ENCODE data around the gene STX8.
"Not testable (repeated sequence)": the region's sequence is repeated elsewhere in the genome, so short reads cannot be mapped to it uniquely, and the experiment has no call there.

Gene STX8

DNA sequence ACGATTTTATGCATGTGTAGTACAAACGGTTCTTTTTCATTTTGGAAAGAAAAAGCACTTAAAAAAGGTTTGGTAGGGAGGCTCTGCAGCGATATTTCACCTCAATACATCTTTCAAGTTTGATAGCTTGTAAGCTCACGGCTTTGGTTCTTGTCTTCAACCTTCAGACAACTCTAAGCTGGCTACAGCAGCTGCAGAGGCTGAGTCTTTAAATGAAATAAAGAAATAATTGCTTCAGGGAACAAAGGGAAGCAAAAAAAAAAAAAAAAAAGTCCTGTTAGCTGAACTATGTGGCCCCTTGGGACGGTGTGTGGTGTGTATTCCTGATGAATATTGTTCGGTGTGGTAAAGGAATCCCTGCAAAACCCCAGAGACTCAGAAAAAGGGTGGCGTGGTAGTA lies 289.2 kb downstream of the STX8 start:
- no peak for DNase-seq

GRCh38 chr17:9285602-9286427 lies 289.8 kb downstream of the STX8 start:
- no peak for DNase-seq

GRCh38 chr17:9284884-9285283 lies 290.7 kb downstream of the STX8 start:
- no peak for DNase-seq

- DNase-seq = no peak
Measured at GRCh38 chr17:9283909-9284308, 291.7 kb downstream of the STX8 start.

GRCh38 chr17:9279893-9280292 lies 295.7 kb downstream of the STX8 start:
- DNase-seq = no peak

GRCh38 chr17:9274973-9275372 lies 300.6 kb downstream of the STX8 start:
- DNase-seq = no peak

DNA sequence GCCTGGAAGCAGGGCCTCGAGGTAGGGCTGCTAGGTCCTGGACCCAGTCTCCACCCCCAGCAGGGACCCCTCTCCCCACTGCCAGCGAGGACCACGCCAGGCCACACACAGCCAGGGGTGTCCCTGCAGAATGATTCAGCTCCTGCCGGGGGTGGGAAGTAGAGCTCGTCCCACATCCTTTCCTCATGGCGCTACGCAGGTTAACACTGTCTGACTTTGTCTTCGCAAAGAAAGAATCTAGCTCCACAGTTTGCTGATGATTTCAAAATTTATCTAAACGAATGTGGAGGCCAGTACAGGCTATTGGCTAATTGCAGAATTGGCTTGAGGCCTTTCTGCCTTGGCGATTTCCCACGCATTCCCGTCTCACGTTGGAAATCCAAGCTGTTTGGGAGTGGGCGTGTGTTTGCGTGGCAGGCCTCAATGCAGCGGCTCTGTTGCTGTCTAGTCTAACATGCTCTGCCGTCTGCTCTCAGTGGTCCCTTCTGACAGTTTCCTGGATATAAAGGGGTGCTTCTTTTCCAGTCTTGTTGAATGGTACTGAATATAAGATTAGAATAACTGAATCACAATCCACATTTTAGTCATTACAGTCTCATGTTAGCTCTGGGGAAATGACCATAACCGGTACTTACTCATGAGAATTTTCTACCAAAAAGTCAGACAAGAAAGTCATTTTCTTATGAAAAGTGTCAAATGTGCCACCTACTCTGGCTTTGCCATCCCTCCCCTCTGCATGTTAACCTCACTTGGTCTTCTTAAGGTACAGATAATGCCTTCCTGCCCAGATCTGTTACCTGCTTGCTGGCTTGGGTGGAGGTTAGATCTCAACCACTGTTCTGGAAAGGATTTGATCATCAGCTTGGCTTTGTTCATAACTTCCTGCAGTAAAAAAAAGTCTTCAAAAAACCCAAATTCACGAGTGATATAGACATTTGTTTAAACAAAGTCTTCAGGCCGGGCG lies 301.9 kb downstream of the STX8 start:
- no peak for DNase-seq

GRCh38 chr17:9272501-9273200 lies 303.0 kb downstream of the STX8 start:
- no peak for DNase-seq

- no peak for DNase-seq
Measured at GRCh38 chr17:9271989-9272388, 303.6 kb downstream of the STX8 start.

GRCh38 chr17:9270921-9271320 lies 304.7 kb downstream of the STX8 start:
- no peak for DNase-seq

DNA sequence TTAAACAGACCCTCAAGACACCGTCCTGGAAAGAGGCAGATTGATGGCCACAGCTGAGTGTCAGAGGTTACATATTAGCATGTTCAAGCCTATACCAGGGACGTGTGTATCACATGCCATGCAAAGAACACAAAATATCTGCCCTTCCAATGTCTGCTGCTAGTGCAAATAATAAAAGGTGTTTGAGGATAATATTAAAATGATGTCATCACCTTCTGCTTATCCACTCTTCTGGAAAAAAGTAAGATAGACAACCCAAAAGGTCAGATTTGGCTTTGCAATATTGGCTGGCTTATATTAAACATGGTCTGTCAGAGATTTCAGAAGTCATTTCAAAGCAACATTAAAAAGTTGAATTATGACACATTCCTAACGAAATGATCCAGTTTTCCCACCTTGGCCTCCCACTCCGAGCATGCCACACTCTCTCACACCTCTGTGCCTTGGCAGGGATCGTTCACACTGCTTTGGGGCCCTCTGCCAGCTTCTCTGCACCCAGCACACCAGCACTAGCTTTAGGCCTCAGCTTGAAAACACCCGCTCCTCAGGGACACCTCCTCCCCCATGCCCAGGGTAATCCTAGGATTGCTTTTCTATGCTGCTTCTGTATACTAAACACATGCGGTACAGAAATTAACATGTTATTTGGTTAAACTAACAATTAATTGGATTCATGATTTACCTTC lies 306.1 kb downstream of the STX8 start:
- no peak for DNase-seq

DNA sequence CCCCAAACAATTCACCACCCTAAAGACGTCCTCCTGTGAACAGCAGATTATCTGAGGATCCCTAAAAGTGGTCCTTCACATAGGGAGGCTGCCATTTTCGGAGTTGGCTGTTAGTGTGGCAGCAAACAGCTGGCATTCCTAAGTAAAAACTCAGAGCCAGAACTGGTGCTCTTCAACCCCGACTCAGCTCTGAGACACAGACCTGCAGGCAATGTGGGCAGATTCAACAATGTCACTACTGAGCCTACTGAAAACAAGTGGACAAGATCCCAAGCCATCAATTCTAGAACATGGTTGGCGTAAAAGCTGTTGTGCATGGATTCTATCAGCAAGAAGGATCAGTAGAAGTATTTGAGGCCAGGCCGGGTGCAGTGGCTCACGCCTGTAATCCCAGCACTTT lies 307.1 kb downstream of the STX8 start:
- no peak for DNase-seq

GRCh38 chr17:9266697-9267117 lies 308.9 kb downstream of the STX8 start:
- no peak for DNase-seq

DNA sequence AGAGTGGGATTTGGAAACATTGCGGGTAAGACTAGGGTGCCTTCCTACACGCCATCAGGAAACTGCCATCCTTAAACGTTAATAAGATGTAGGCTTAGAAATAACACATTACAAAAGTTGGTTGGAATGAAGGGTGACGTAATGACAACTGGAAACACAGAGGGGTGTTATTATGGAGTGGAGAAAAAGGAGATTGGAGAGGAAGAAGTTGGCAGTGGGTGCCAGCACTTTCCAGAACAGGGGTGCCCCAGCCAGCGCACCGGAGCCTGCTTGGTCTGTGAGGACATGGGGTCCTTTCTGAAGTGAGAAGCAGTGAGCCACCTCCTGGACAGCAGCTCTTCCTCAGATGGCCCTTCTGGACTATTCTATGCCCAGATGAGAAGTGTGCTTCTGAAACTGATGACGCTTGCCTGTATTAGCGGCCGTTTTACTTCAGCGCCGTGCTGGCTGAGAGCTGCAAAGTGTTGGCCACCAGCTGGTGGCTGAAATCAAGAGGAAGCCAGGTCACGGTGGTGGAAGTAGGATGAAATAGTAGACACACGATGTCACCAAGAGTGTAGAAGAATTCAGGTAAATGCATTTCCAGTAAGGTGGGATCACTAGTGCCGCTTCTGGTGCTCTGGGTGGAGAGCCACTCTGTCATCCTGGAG lies 309.5 kb downstream of the STX8 start:
- no peak for DNase-seq

GRCh38 chr17:9261081-9262012 lies 314.3 kb downstream of the STX8 start:
- no peak for DNase-seq

DNA sequence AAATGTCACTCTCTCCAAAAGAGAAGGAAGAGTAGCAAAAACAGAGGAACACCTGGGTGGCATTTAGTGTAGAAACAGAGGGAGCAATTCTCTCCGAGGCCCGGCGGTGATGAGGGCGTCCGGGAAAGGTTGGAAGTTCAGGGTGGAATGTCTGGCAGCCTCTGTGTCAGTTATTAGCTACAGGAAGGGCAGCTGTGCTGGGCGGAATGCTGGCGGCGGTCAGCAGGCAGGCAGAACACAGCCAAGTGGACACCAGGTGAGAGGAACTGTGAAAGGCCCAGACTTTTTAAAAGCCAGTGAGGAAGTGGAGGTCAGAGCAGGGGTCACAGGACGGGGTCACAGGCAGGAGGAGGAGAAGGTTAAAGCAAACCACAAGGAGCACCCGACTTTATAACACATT lies 316.2 kb downstream of the STX8 start:
- DNase-seq = no peak

DNA sequence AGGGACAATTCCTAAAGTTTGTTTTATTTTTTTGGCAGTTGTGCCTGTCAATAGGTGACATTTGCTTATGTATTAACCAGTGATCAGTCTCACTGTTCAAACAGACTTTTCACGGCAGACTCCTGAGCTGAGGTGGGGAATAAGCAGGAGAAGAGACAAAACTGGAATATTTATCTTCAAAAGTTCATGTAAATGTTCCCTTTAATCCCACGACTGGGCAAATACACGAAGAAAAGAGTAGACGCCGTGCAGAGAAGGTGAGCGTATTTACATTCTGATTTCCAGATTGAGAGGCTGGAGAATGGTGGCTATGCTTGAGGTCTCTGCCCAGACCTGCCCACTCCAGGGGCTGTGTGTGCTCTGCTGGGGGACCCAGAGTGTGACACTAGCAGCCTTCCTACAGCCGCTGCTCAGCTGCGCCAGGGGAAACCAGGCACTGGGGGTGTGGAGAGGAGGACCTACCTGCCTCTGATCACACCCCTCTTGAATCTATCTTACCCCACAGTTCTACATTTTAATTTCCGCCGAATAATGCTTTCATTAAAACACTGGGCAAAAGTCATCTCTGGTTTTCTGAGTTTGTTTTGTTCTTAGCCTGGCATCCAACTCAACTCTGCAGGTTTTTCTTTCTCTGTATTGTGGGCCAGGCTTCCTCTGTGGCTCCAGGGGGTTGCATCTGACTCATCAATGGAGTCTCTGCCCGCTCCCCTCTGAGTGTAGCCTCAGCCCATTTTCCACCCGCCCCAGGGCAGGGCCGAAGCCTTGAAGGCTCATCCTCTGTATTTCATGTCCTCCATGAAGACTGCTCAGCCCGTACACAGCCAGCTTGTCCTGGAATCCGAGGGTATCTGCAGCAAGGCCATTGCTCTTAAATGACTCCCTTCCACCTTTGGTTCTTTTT lies 317.3 kb downstream of the STX8 start:
- DNase-seq = no peak

DNA sequence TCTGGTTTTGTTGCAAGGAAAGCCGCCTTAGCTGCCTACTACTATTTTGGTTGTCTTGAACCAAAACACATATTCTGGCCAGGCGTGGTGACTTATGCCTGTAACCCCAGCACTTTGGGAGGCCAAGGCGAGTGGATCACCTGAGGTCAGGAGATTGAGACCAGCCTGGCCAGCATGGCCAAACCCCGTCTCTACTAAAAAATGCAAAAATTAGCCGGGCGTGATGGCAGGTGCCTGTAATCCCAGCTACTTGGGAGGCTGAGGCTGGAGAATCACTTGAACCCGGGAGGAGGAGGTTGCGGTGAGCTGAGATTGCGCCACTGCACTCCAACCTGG lies 318.0 kb downstream of the STX8 start:
- not testable (repeated sequence) for DNase-seq

DNA sequence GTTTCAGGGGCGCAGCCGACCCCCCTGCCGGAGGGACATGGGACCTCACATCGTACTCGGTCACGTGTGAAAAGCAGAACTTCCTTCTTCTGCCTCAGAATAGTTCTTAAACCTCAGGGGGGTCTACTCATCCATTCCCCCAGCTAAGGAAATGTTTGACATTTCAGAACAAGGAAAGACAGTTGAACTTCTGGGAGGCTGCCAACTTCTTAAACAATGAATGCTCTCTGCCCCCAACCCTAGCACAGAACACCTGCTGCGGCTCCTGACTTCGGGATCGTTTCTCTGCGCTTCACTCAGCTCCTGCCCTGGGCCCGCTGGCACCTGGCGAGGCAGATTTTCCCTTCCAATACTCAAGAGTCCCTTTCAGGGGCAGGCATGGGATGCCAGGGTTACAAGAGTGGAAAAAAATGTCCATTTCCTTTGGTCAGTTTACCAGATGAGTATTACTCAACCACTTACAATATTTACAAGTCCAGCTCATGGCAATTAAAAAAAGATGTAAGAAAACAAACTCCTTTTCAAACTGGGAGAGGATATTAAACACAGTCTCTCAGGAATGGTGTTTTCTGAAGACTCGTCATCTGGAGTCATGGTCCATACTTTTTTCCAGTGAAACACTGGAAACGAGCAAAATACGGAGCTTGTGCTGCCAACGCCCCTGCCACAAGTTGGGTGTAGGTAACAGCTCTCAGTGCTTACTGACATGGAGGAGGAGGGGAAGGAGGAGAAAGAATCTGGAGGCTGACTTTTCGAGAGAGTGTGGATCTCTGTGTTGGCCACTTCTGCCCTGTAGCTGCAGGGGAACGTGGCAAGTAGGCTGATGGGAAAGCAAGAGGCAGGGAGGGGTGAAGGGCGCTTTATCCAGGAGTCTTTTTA lies 318.6 kb downstream of the STX8 start:
- no peak for DNase-seq

Data from NCI-H2029 treated with DMSO at 0.1 percent for 48 hours (cell line).